SK-N-SH treated with all-trans-retinoic acid at 6 μM for 48 hours (cell line): ENCODE results near the gene CELA1.
A peak's percentile ranks its signal among the peaks of the same experiment; 100 is the strongest.

ENCODE experiments used
- ATAC-seq: fragments of 200-7000 bp; cut with Tn5 transposase; 3 replicates; pipeline ENCODE4 v1.9.1; 2020; ENCODE audit warnings: mild to moderate bottlenecking, moderate library complexity
- ARNTL ChIP-seq: fragments of 450-650 bp; formaldehyde crosslinking; IDR thresholded peaks from 2 replicates; pipeline ENCODE4 v1.5.0; 2020; ENCODE audit warnings: low read depth, mild to moderate bottlenecking, moderate library complexity, borderline replicate concordance
- BACH2 ChIP-seq: fragments of 250-450 bp; sonication (Bioruptor Pico); IDR thresholded peaks from 2 replicates; pipeline ENCODE4 v1.9.0; 2021; ENCODE audit warnings: mild to moderate bottlenecking, borderline replicate concordance
- CREB5 ChIP-seq: fragments of 250-450 bp; sonication (Bioruptor Pico); IDR thresholded peaks from 2 replicates; pipeline ENCODE4 v1.5.1; 2020; ENCODE audit warnings: low read depth, mild to moderate bottlenecking, moderate library complexity
- CSDC2 ChIP-seq: fragments of 250-450 bp; sonication (Bioruptor Pico); IDR thresholded peaks from 2 replicates; pipeline ENCODE4 v1.5.0; 2020; ENCODE audit warnings: mild to moderate bottlenecking, moderate library complexity
- GLIS3 ChIP-seq: fragments of 250-450 bp; sonication (Bioruptor Pico); IDR thresholded peaks from 2 replicates; pipeline ENCODE4 v1.5.0; 2020; ENCODE audit warnings: mild to moderate bottlenecking, moderate library complexity
- ISL1 ChIP-seq: fragments of 250-450 bp; sonication (Bioruptor Pico); IDR thresholded peaks from 2 replicates; pipeline ENCODE4 v2.1.2; 2022; ENCODE audit warnings: mild to moderate bottlenecking, moderate library complexity
- OSR1 ChIP-seq: fragments of 250-450 bp; sonication (Bioruptor Pico); IDR thresholded peaks from 2 replicates; pipeline ENCODE4 v1.8.0; 2022; ENCODE audit warnings: moderate library complexity, mild to moderate bottlenecking, inconsistent platforms
- PATZ1 ChIP-seq: fragments of 250-450 bp; sonication (Bioruptor Pico); IDR thresholded peaks from 2 replicates; pipeline ENCODE4 v1.8.0; 2020; ENCODE audit warnings: mild to moderate bottlenecking, moderate library complexity, borderline replicate concordance
- RARB ChIP-seq: fragments of 250-450 bp; sonication (Bioruptor Pico); IDR thresholded peaks from 2 replicates; pipeline ENCODE4 v1.8.0; 2021; ENCODE audit warnings: mild to moderate bottlenecking, moderate library complexity
- SNAI2 ChIP-seq: fragments of 250-450 bp; sonication (Bioruptor Pico); IDR thresholded peaks from 2 replicates; pipeline ENCODE4 v1.5.0; 2020; ENCODE audit warnings: mild to moderate bottlenecking, moderate library complexity
- TCF4 ChIP-seq: fragments of 250-450 bp; sonication (Bioruptor Pico); IDR thresholded peaks from 2 replicates; pipeline ENCODE4 v1.8.0; 2021; ENCODE audit warnings: mild to moderate bottlenecking, moderate library complexity, borderline replicate concordance
- TOX ChIP-seq: fragments of 250-450 bp; sonication (Bioruptor Pico); IDR thresholded peaks from 2 replicates; pipeline ENCODE4 v1.8.0; 2021; ENCODE audit warnings: mild to moderate bottlenecking, moderate library complexity, borderline replicate concordance
- ZC3H10 ChIP-seq: fragments of 250-450 bp; sonication (Bioruptor Pico); IDR thresholded peaks from 2 replicates; pipeline ENCODE4 v1.5.1; 2021; ENCODE audit warnings: mild to moderate bottlenecking, moderate library complexity
- ZFP3 ChIP-seq: fragments of 250-450 bp; sonication (Bioruptor Pico); IDR thresholded peaks from 2 replicates; pipeline ENCODE4 v1.5.0; 2020; ENCODE audit warnings: mild to moderate bottlenecking, moderate library complexity
- ZFP30 ChIP-seq: fragments of 450-650 bp; formaldehyde crosslinking; IDR thresholded peaks from 2 replicates; pipeline ENCODE4 v1.5.0; 2022; ENCODE audit warnings: mild to moderate bottlenecking, moderate library complexity
- ZNF565 ChIP-seq: fragments of 450-650 bp; formaldehyde crosslinking; conservative IDR thresholded peaks from 2 replicates; pipeline ENCODE4 v1.5.0; 2020; ENCODE audit warnings: low read depth, mild to moderate bottlenecking, moderate library complexity
- ZNF70 ChIP-seq: fragments of 450-650 bp; formaldehyde crosslinking; IDR thresholded peaks from 2 replicates; pipeline ENCODE4 v1.5.0; 2020; ENCODE audit warnings: mild to moderate bottlenecking, moderate library complexity
- ZNF8 ChIP-seq: fragments of 450-650 bp; formaldehyde crosslinking; IDR thresholded peaks from 2 replicates; pipeline ENCODE4 v1.5.0; 2020; ENCODE audit warnings: mild to moderate bottlenecking, moderate library complexity
- TF ChIP-seq, protein P1 (sequence below): fragments of 250-450 bp; sonication (Bioruptor Pico); IDR thresholded peaks from 2 replicates; pipeline ENCODE4 v1.8.0; 2021; ENCODE audit warnings: low read depth, mild to moderate bottlenecking, moderate library complexity, borderline replicate concordance
- TF ChIP-seq, protein P2 (sequence below): fragments of 250-450 bp; sonication (Bioruptor Pico); IDR thresholded peaks from 2 replicates; pipeline ENCODE4 v1.5.1; 2021; ENCODE audit warnings: mild to moderate bottlenecking, moderate library complexity

The CELA1 gene

DNA sequence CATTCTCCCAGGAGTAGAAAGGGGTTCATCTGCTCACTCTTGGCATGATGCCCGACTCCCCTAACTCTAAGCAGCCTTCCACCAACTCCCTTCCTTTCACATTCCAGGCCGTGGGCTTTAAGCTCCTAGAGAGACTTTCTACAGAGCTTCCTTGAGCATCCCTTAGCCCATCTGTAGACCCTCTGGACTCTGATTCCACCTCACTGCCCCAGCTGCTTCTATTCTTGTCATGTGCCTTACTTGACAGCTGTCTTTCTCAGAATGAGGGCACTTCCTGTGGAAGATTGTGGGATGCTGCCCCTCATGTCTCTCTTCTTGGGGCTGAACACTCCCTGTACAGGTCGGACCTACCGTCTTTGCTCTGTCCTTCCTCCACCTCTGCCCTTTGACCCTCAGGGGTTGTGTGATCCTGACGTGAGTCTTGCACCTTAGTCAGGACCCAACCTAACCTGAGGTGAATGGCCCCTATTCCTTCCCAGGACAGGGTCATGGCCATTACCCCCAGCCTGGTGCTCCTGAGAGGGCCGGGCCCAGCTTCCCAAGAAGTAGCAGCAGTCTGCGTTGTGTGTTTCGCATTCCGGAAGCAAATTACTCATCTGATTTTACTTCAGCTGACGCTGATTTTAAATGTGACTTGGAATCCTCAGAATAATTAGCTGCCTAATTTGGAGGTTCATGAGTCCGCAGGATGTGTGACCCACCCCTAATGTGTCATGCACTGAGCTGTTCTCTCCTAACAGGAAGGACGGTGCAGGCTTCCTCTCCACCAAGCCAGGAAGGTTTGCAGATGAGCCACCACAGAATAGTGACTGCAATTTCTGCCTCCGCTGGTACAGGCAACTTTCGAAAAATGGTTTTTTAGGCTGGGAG, 47.4 kb upstream of the CELA1 start:
- peak; percentile 56; the same call in 2 of the 3 replicates for ATAC-seq
- no peak for TF ChIP-seq GLIS3
- TF ChIP-seq, protein P1, sequence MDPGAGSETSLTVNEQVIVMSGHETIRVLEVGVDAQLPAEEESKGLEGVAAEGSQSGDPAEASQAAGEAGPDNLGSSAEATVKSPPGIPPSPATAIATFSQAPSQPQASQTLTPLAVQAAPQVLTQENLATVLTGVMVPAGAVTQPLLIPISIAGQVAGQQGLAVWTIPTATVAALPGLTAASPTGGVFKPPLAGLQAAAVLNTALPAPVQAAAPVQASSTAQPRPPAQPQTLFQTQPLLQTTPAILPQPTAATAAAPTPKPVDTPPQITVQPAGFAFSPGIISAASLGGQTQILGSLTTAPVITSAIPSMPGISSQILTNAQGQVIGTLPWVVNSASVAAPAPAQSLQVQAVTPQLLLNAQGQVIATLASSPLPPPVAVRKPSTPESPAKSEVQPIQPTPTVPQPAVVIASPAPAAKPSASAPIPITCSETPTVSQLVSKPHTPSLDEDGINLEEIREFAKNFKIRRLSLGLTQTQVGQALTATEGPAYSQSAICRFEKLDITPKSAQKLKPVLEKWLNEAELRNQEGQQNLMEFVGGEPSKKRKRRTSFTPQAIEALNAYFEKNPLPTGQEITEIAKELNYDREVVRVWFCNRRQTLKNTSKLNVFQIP (CRISPR knock-in tag), result no peak
- TF ChIP-seq ZNF565 (CRISPR knock-in tag), result no peak
- no peak for TF ChIP-seq TOX (CRISPR knock-in tag)
- TF ChIP-seq BACH2 (CRISPR knock-in tag), result no peak
- TF ChIP-seq, protein P2, sequence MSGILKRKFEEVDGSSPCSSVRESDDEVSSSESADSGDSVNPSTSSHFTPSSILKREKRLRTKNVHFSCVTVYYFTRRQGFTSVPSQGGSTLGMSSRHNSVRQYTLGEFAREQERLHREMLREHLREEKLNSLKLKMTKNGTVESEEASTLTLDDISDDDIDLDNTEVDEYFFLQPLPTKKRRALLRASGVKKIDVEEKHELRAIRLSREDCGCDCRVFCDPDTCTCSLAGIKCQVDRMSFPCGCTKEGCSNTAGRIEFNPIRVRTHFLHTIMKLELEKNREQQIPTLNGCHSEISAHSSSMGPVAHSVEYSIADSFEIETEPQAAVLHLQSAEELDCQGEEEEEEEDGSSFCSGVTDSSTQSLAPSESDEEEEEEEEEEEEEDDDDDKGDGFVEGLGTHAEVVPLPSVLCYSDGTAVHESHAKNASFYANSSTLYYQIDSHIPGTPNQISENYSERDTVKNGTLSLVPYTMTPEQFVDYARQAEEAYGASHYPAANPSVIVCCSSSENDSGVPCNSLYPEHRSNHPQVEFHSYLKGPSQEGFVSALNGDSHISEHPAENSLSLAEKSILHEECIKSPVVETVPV (CRISPR knock-in tag), result no peak
- no peak for TF ChIP-seq CSDC2 (CRISPR knock-in tag)
- no peak for TF ChIP-seq ISL1 (CRISPR knock-in tag)
- no peak for TF ChIP-seq SNAI2 (CRISPR knock-in tag)
- TF ChIP-seq PATZ1 (CRISPR knock-in tag), result no peak
- no peak for TF ChIP-seq ZFP3 (CRISPR knock-in tag)
- no peak for TF ChIP-seq RARB
- no peak for TF ChIP-seq ZFP30 (CRISPR knock-in tag)
- no peak for TF ChIP-seq OSR1 (CRISPR knock-in tag)
- TF ChIP-seq ZC3H10 (CRISPR knock-in tag), result no peak
- TF ChIP-seq ZNF8 (CRISPR knock-in tag), result no peak
- no peak for TF ChIP-seq CREB5 (CRISPR knock-in tag)

DNA sequence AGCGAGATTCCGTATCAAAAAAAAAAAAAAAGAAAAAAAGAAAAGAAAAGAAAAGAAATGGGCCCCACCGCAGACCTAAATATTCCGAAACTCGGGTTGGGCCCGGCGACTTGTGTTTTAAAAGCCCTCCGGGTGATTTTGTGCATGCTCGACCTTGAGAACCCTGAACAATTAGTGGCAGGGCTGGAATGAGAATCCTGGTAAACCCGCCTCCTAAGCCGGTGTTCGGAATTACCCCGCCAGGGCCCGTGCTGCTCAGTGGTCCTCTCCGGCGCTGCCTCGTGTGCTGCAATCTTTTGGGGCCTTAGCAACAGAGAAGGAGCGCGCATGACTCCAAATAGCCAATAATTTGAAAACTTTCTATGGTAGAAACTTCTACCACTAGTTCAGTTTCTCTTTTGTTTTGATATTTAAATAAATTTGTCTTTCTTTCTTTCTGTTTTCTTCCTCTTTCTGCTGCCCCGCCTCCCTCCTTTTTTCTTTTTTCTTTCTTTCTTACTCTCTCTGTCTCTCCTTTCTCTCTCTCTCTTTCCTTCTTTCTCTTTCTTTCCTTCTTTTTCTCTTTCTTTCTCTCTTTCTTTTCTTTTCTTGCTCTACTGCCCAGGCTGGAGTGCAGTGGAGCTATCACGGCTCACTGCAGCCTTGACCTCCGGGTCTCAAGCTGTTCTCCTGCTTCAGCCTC, 46.2 kb upstream of the CELA1 start:
- ATAC-seq, result no peak
- no peak for TF ChIP-seq PATZ1 (CRISPR knock-in tag)

DNA sequence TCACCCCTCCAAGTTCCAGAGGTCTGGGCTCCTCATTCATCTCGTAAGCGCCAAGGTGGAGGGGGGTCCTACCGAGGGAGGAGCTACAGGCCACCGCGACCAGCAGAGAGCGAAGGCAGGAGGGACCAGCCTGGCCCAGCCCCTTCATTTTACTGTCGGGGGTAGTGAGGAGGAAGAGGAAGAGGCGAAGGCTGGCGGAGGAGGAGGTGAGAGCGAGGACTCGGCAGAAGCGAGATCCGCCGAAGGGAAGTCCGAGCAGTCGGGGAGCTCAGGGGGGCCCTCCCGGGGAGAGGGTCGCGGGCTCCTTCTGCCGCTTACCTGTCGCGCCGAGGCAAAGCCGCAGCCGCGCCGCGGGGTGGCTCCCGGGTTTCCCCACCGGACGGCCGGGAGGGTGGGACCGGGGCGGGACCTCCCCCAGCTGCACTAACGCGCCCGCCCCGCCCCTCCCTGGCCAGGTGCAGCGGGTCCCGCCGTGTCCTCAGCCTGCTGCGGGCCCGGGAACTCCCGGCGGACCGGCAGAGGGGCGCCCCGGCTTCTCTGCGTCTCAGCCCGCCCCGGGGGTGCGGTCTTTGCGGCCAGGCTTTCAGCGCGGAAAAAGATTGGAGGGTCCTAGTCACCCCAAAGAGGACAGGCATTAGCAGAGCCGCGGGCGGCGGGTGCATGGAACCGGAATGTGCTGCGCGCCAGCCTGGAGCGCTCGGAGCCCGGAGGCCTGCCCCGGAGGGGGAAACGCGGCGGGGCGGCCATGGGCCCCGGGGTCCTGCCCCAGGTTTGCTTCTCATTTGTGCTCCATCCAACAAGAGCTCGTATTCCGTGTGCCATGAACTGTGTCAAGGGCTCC, 45.0 kb upstream of the CELA1 start, which contains the start of gene GALNT6:
Gene GALNT6 (minus strand): TSS at position 124 of the 841 bp plus-strand sequence. CDS start 11,625 bp downstream, outside the sequence.
- ATAC-seq, result peak; percentile 50
- TF ChIP-seq ZFP3 (CRISPR knock-in tag) (no peak), ZC3H10 (CRISPR knock-in tag) (no peak), TCF4 (CRISPR knock-in tag) (no peak), PATZ1 (CRISPR knock-in tag) (no peak), OSR1 (CRISPR knock-in tag) (no peak), ZNF70 (CRISPR knock-in tag) (no peak), ARNTL (no peak)
- TF ChIP-seq, protein P2 (CRISPR knock-in tag), result no peak
